ENCODE data around the gene KLF7. TPM values are rescaled to one million over a fixed set of nuclear protein-coding genes. Genes with fewer than 3 reads are reported as not detected.
A peak's percentile ranks its signal among the peaks of the same experiment; 100 is the strongest.

Gene KLF7
- total RNA-seq (11.3 and 12.9 TPM in 2 replicates), polyA plus RNA-seq (15.4 and 21.0 TPM in 2 replicates), polyA minus RNA-seq (ENCODE audit: low replicate concordance) (101 and 108 TPM in 2 replicates)
- 7.7 and 15.8 TPM in 2 replicates for polyA plus RNA-seq (2012)

GRCh38 chr2:207165121-207166038 lies at the start of gene KLF7:
Gene KLF7 (minus strand): TSS chr2:207165948. CDS start chr2:207165568, 380 bp downstream.
- TF ChIP-seq EZH2 (IDR thresholded peaks at IDR 0.05; ENCODE audit: low read length, missing control alignments) = no peak
- peak in 1 of 2 donors; percentile 5 for TF ChIP-seq CTCF (conservative IDR thresholded peaks at IDR 0.05 in 1 of 2, IDR thresholded peaks at IDR 0.05 in 1 of 2; ENCODE audit: low read depth in 1 of 2, low read length in 2 of 2)
- H3K4me3 ChIP-seq (replicated peaks in 1 of 4; ENCODE audit: control extremely low read depth in 1 of 4, insufficient read depth in 1 of 4, low read depth in 3 of 4, low read length in 4 of 4) = peak within 1 kb of the TSS; percentile 81 to 98 (median 86)
- peaks cover 5% of the 10 kb centered on the region for H3K4me1 ChIP-seq (ENCODE audit: control insufficient read depth, extremely low read depth, insufficient read depth, low read length)
- H3K4me2 ChIP-seq (ENCODE audit: extremely low read depth, insufficient read depth, low read length) = peak within 1 kb of the TSS; percentile 69
- H2AFZ ChIP-seq (ENCODE audit: low read length) = no peak within 1 kb of the TSS
- H3K36me3 ChIP-seq (ENCODE audit: control insufficient read depth, insufficient read depth, low read length) = no peaks in the 10 kb centered on the region
- peak within 1 kb of the TSS; percentile 99 for H3K9ac ChIP-seq (ENCODE audit: insufficient read depth, low read length)
- H3K79me2 ChIP-seq (ENCODE audit: control insufficient read depth, insufficient read depth, low read length) = peaks cover 50% of the 10 kb centered on the region
- H3K9me3 ChIP-seq (ENCODE audit: control insufficient read depth, insufficient read depth, low read depth, low read length) = no peaks in the 10 kb centered on the region
- peak within 1 kb of the TSS; percentile 99 for H3K27ac ChIP-seq (ENCODE audit: insufficient read depth, low read length)
- DNase-seq (ENCODE audit: low read depth in 2 of 2) = peak; percentile 44 to 58
- no peaks in the 10 kb centered on the region for H3K27me3 ChIP-seq (ENCODE audit: control insufficient read depth, insufficient read depth, low read length)
- no peaks in the 10 kb centered on the region for H4K20me1 ChIP-seq (ENCODE audit: control insufficient read depth, extremely low read depth, insufficient read depth, low read length)

- Histone ChIP-seq H3K79me2 (ENCODE audit: control insufficient read depth, insufficient read depth, low read length) (no peaks in the 10 kb centered on the region), H3K9me3 (ENCODE audit: control insufficient read depth, insufficient read depth, low read depth, low read length) (no peaks in the 10 kb centered on the region), H3K4me1 (ENCODE audit: control insufficient read depth, extremely low read depth, insufficient read depth, low read length) (peaks cover 2% of the 10 kb centered on the region), H4K20me1 (ENCODE audit: control insufficient read depth, extremely low read depth, insufficient read depth, low read length) (no peaks in the 10 kb centered on the region), H3K27me3 (ENCODE audit: control insufficient read depth, insufficient read depth, low read length) (no peaks in the 10 kb centered on the region), H3K4me3 (replicated peaks in 1 of 4; ENCODE audit: control extremely low read depth in 1 of 4, insufficient read depth in 1 of 4, low read depth in 3 of 4, low read length in 4 of 4) (no peak overlapping the region), H3K9ac (ENCODE audit: insufficient read depth, low read length) (no peak overlapping the region), H3K36me3 (ENCODE audit: control insufficient read depth, insufficient read depth, low read length) (no peaks in the 10 kb centered on the region), H3K27ac (ENCODE audit: insufficient read depth, low read length) (no peak overlapping the region), H3K4me2 (ENCODE audit: extremely low read depth, insufficient read depth, low read length) (no peak overlapping the region), H2AFZ (ENCODE audit: low read length) (no peak overlapping the region)
- no peak for DNase-seq (ENCODE audit: low read depth in 2 of 2)
- TF ChIP-seq EZH2 (IDR thresholded peaks at IDR 0.05; ENCODE audit: low read length, missing control alignments) (no peak), CTCF (conservative IDR thresholded peaks at IDR 0.05 in 1 of 2, IDR thresholded peaks at IDR 0.05 in 1 of 2; ENCODE audit: low read depth in 1 of 2, low read length in 2 of 2) (no peak)
These were observed 49.6 kb upstream of the KLF7 start for GRCh38 chr2:207215308-207215707.

- H2AFZ ChIP-seq (ENCODE audit: low read length) = no peak overlapping the region
- no peak for TF ChIP-seq CTCF (conservative IDR thresholded peaks at IDR 0.05 in 1 of 2, IDR thresholded peaks at IDR 0.05 in 1 of 2; ENCODE audit: low read depth in 1 of 2, low read length in 2 of 2)
- TF ChIP-seq EZH2 (IDR thresholded peaks at IDR 0.05; ENCODE audit: low read length, missing control alignments) = no peak
- H4K20me1 ChIP-seq (ENCODE audit: control insufficient read depth, extremely low read depth, insufficient read depth, low read length) = no peaks in the 10 kb centered on the region
- H3K27me3 ChIP-seq (ENCODE audit: control insufficient read depth, insufficient read depth, low read length) = no peaks in the 10 kb centered on the region
- no peak overlapping the region for H3K27ac ChIP-seq (ENCODE audit: insufficient read depth, low read length)
- no peak for DNase-seq (ENCODE audit: low read depth in 2 of 2)
- no peak overlapping the region for H3K4me3 ChIP-seq (replicated peaks in 1 of 4; ENCODE audit: control extremely low read depth in 1 of 4, insufficient read depth in 1 of 4, low read depth in 3 of 4, low read length in 4 of 4)
- no peaks in the 10 kb centered on the region for H3K79me2 ChIP-seq (ENCODE audit: control insufficient read depth, insufficient read depth, low read length)
- H3K9ac ChIP-seq (ENCODE audit: insufficient read depth, low read length) = no peak overlapping the region
- H3K4me1 ChIP-seq (ENCODE audit: control insufficient read depth, extremely low read depth, insufficient read depth, low read length) = no peaks in the 10 kb centered on the region
- H3K4me2 ChIP-seq (ENCODE audit: extremely low read depth, insufficient read depth, low read length) = no peak overlapping the region
- no peaks in the 10 kb centered on the region for H3K9me3 ChIP-seq (ENCODE audit: control insufficient read depth, insufficient read depth, low read depth, low read length)
- no peaks in the 10 kb centered on the region for H3K36me3 ChIP-seq (ENCODE audit: control insufficient read depth, insufficient read depth, low read length)
These were observed 48.7 kb upstream of the KLF7 start for GRCh38 chr2:207214446-207214845.

Data from fibroblast of lung (primary cell).